Measurements from ENCODE around the gene LMF1. TPM values are rescaled to one million over a fixed set of nuclear protein-coding genes. Genes with fewer than 3 reads are reported as not detected.
A peak's percentile ranks its signal among the peaks of the same experiment; 100 is the strongest.
"Not testable (repeated sequence)": the region's sequence is repeated elsewhere in the genome, so short reads cannot be mapped to it uniquely, and the experiment has no call there.

Gene LMF1
- total and polyA plus RNA-seq, 2 experiments from 2014 or later: 18.8 to 41.6 TPM

DNA sequence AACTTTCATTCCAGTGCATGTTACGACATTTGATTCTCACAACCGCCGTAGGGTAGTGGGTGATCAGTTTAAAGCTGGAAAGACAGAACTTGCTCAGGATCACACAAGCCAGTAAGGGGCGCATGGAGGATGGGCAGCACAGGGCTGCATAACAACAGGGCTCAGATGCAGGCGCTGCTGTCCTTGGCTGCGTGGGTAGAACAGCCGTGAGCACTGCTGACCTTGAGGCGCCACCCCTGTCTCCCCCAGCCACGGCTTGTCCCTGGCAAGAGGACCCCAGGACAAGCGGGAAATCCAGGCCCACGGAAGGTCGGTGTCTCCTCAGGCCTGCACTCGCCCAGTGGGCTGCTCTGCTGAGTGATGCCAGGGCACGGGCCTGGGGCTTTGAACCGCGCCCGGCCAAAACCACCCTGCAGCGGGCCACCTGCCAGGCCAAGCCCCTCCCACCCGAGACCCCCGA lies 84.7 kb downstream of the LMF1 start:
- no peaks in the 10 kb centered on the region for H3K9me3 ChIP-seq (ENCODE audit: low read depth)
- no peaks in the 10 kb centered on the region for H3K27me3 ChIP-seq
- TF ChIP-seq, protein P1, sequence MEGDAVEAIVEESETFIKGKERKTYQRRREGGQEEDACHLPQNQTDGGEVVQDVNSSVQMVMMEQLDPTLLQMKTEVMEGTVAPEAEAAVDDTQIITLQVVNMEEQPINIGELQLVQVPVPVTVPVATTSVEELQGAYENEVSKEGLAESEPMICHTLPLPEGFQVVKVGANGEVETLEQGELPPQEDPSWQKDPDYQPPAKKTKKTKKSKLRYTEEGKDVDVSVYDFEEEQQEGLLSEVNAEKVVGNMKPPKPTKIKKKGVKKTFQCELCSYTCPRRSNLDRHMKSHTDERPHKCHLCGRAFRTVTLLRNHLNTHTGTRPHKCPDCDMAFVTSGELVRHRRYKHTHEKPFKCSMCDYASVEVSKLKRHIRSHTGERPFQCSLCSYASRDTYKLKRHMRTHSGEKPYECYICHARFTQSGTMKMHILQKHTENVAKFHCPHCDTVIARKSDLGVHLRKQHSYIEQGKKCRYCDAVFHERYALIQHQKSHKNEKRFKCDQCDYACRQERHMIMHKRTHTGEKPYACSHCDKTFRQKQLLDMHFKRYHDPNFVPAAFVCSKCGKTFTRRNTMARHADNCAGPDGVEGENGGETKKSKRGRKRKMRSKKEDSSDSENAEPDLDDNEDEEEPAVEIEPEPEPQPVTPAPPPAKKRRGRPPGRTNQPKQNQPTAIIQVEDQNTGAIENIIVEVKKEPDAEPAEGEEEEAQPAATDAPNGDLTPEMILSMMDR (IDR thresholded peaks at IDR 0.05; ENCODE audit: low read depth, low read length): no peak
- H3K27ac ChIP-seq: no peak overlapping the region
- no peak overlapping the region for H3K4me3 ChIP-seq
- H3K36me3 ChIP-seq: no peaks in the 10 kb centered on the region
- peaks cover 4% of the 10 kb centered on the region for H3K4me1 ChIP-seq (ENCODE audit: low read depth)
- peak; percentile 15 to 50 for DNase-seq (ENCODE audit: low read depth in 1 of 2, low spot score in 1 of 2)

- no peak overlapping the region for H3K27ac ChIP-seq
- DNase-seq (ENCODE audit: low read depth in 1 of 2, low spot score in 1 of 2): no peak
- no peaks in the 10 kb centered on the region for H3K27me3 ChIP-seq
- H3K4me1 ChIP-seq (ENCODE audit: low read depth): peaks cover 4% of the 10 kb centered on the region
- TF ChIP-seq, protein P1 (IDR thresholded peaks at IDR 0.05; ENCODE audit: low read depth, low read length): no peak
- no peak overlapping the region for H3K4me3 ChIP-seq
- no peaks in the 10 kb centered on the region for H3K9me3 ChIP-seq (ENCODE audit: low read depth)
- H3K36me3 ChIP-seq: no peaks in the 10 kb centered on the region
Observed at GRCh38 chr16:885391-885790, 85.4 kb downstream of the LMF1 start.

DNA sequence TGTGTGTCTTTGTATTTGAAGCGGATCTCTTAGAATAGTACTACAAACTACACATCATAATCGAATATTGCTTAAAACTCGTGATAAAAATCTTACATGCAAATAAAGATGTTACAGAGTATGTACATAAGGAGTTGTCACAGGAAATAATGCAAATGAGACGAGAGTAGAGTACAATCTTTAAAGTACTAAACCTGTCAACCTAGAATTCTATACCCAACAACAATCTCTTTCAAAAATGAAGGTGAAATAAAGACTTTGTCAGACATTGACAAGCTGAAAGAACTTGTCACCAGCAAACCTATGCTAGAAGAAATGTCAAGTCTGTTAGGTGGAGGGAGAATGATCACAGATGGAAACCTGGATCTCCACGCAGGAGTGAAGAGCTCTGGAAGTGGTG lies 86.6 kb downstream of the LMF1 start:
- TF ChIP-seq, protein P1 (IDR thresholded peaks at IDR 0.05; ENCODE audit: low read depth, low read length): no peak
- H3K27ac ChIP-seq: no peak overlapping the region
- H3K4me1 ChIP-seq (ENCODE audit: low read depth): peaks cover 4% of the 10 kb centered on the region
- H3K9me3 ChIP-seq (ENCODE audit: low read depth): no peaks in the 10 kb centered on the region
- H3K4me3 ChIP-seq: no peak overlapping the region
- H3K27me3 ChIP-seq: no peaks in the 10 kb centered on the region
- DNase-seq (ENCODE audit: low read depth in 1 of 2, low spot score in 1 of 2): no peak
- no peaks in the 10 kb centered on the region for H3K36me3 ChIP-seq

DNA sequence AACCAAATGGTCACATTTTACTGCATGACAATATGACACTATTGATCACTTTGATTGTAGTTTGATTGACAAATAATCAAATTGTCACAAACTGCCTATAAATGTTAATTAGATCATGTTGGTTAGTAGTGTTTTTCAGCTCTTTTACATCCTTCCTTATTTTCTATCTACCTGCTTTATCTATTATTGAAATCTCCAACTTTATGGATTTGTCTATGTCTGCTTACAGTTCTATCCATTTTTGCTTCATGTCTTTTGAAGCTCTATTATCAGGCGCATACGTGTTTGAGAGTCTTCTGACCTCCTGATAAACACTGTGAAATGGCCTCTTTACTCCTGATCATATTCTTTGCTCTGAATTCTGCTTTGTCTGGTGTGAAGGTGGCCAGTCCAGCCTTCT lies 87.0 kb downstream of the LMF1 start:
- Histone ChIP-seq H3K27ac (no peak overlapping the region), H3K27me3 (no peaks in the 10 kb centered on the region), H3K36me3 (no peaks in the 10 kb centered on the region), H3K4me1 (ENCODE audit: low read depth) (peaks cover 4% of the 10 kb centered on the region), H3K9me3 (ENCODE audit: low read depth) (no peaks in the 10 kb centered on the region), H3K4me3 (no peak overlapping the region)
- DNase-seq (ENCODE audit: low read depth in 1 of 2, low spot score in 1 of 2): no peak
- TF ChIP-seq, protein P1 (IDR thresholded peaks at IDR 0.05; ENCODE audit: low read depth, low read length): no peak

DNA sequence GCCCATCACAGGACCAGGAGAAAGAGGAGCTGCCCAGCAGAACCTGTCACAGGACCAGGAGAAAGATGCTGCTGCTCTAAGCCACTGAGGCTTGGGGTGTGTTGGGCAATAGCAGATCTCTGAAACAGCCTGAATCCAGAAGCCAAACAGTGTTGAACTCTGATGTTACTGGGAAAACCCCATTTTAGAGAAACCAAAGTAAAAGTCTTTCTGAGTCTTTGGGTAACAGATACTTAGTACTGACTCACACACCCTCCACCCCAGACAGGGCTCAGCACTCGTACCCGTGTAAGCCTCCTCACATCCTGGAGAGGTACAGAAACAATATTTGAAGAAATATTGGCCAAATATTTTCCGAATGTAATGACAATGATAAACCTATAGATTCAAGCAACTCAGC lies 87.4 kb downstream of the LMF1 start:
- Histone ChIP-seq H3K36me3 (no peaks in the 10 kb centered on the region), H3K27me3 (no peaks in the 10 kb centered on the region), H3K27ac (no peak overlapping the region), H3K9me3 (ENCODE audit: low read depth) (no peaks in the 10 kb centered on the region), H3K4me1 (ENCODE audit: low read depth) (peaks cover 4% of the 10 kb centered on the region), H3K4me3 (no peak overlapping the region)
- no peak for DNase-seq (ENCODE audit: low read depth in 1 of 2, low spot score in 1 of 2)
- TF ChIP-seq, protein P1 (IDR thresholded peaks at IDR 0.05; ENCODE audit: low read depth, low read length): no peak

- not testable (repeated sequence) for H3K4me1 ChIP-seq (ENCODE audit: low read depth); H3K27me3 ChIP-seq; H3K9me3 ChIP-seq (ENCODE audit: low read depth); DNase-seq (ENCODE audit: low read depth in 1 of 2, low spot score in 1 of 2); H3K4me3 ChIP-seq; H3K36me3 ChIP-seq; H3K27ac ChIP-seq
Observed at GRCh38 chr16:882671-883070, 88.1 kb downstream of the LMF1 start.
